GM12878 (cell line): Measurements from ENCODE around the gene TRERF1. TPM values are rescaled to one million over a fixed set of nuclear protein-coding genes. Genes with fewer than 3 reads are reported as not detected.

Experiments used
- ATAC-seq: fragments of 200-7000 bp; cut with Tn5 transposase; 3 replicates; pipeline ENCODE4 v1.9.1; 2020; ENCODE audit warnings: mild to moderate bottlenecking, moderate library complexity
- BruUV-seq: library from RNA; stranded (reverse); fragments of 400-500 nt; replicated peaks from 2 replicates; lab custom pipeline; 2021; lab: Mats Ljungman, UMichigan
- CTCF ChIA-PET: fragments of 300-600 bp; sonication (Branson Sonifier 250); formaldehyde crosslinking; extraction: SDS; loops from one replicate; lab custom pipeline; 2021; ENCODE audit warnings: inconsistent platforms; lab: Yijun Ruan, JAX
- POLR2A ChIA-PET: fragments of 350-600 bp; formaldehyde crosslinking; extraction: SDS; loops from one replicate; lab custom pipeline; 2021; ENCODE audit warnings: inconsistent platforms; lab: Charles Lee
- RAD21 ChIA-PET: fragments of 300-600 bp; sonication (Branson Sonifier 250); formaldehyde crosslinking; loops from one replicate; lab custom pipeline; 2023; ENCODE audit warnings: antibody characterized with exemption; ENCODE audit not compliant: unreplicated experiment; lab: Charles Lee
- SMC1A ChIA-PET: fragments of 300-600 bp; sonication (Branson Sonifier 250); formaldehyde crosslinking; loops from one replicate; lab custom pipeline; 2023; ENCODE audit not compliant: unreplicated experiment, uncharacterized antibody; lab: Charles Lee
- DNase-seq: peaks from one replicate; pipeline ENCODE4 v3.0.0-alpha.2; 2011; ENCODE audit warnings: low read depth, low spot score
- FAIRE-seq: peaks from 3 replicates; lab custom pipeline; 2011; peaks lifted over from hg19 to GRCh38; lab: Jason Lieb, UNC
- H2AFZ ChIP-seq: 2 replicates; pipeline ENCODE4 v1.6.0; 2011; ENCODE audit warnings: low read depth, low read length, control low read depth; ENCODE audit not compliant: control insufficient read depth
- H3K27ac ChIP-seq: 2 replicates; pipeline ENCODE4 v1.5.1; 2011; ENCODE audit warnings: control low read depth; ENCODE audit not compliant: control insufficient read depth, insufficient read depth
- H3K27me3 ChIP-seq, 2 experiments: replicated peaks in 1 of 2; 2 replicates each; pipeline versions ENCODE4 v1.6.0 to v1.6.1; 2011; ENCODE audit warnings: low read length in 1 of 2; ENCODE audit not compliant: control insufficient read depth in 2 of 2, insufficient read depth in 2 of 2
- H3K36me3 ChIP-seq, 2 experiments: 2 replicates each; pipeline ENCODE4 v1.5.1; 2011; ENCODE audit warnings: low read length in 1 of 2; ENCODE audit not compliant: control insufficient read depth in 2 of 2, insufficient read depth in 2 of 2
- H3K4me1 ChIP-seq: 2 replicates; pipeline ENCODE4 v1.6.1; 2011; ENCODE audit warnings: mild to moderate bottlenecking, low read length, moderate library complexity, mixed read lengths; ENCODE audit not compliant: control insufficient read depth, insufficient read depth
- H3K4me2 ChIP-seq: 2 replicates; pipeline ENCODE4 v1.6.0; 2011; ENCODE audit warnings: control low read depth; ENCODE audit not compliant: control insufficient read depth, insufficient read depth
- H3K4me3 ChIP-seq: fragments of 200-600 bp; sonication (generic); 2 replicates; pipeline ENCODE4 v1.5.1; 2016
- H3K79me2 ChIP-seq: 2 replicates; pipeline ENCODE4 v1.6.0; 2011; ENCODE audit warnings: low read length; ENCODE audit not compliant: control insufficient read depth, insufficient read depth
- H3K9ac ChIP-seq: 2 replicates; pipeline ENCODE4 v1.8.0; 2011; ENCODE audit warnings: low read length, control low read depth, mixed read lengths; ENCODE audit not compliant: control insufficient read depth, insufficient read depth
- H3K9me3 ChIP-seq: replicated peaks from 3 replicates; pipeline ENCODE4 v1.5.1; 2011; ENCODE audit warnings: mild to moderate bottlenecking, low read length; ENCODE audit not compliant: control insufficient read depth, insufficient read depth
- H4K20me1 ChIP-seq: 2 replicates; pipeline ENCODE4 v1.6.0; 2011; ENCODE audit not compliant: control insufficient read depth, insufficient read depth
- IRF4 ChIP-seq: IDR thresholded peaks from 2 replicates; pipeline ENCODE4 v1.6.1; 2011; ENCODE audit warnings: low read depth, low read length
- NRF1 ChIP-seq: conservative IDR thresholded peaks from 2 replicates; pipeline ENCODE4 v1.6.1; 2011; ENCODE audit warnings: mild to moderate bottlenecking, low read depth, low read length, improper control_type of control experiment
- REST ChIP-seq: IDR thresholded peaks from 2 replicates; pipeline ENCODE4 v1.6.1; 2012; ENCODE audit warnings: mild to moderate bottlenecking, low read depth, low read length
- SP1 ChIP-seq: IDR thresholded peaks from one replicate; pipeline ENCODE4 v1.6.1; 2011; ENCODE audit warnings: low read depth, low read length
- STAT1 ChIP-seq: fragments of 450-650 bp; conservative IDR thresholded peaks from 2 replicates; pipeline ENCODE4 v1.6.1; 2014; ENCODE audit warnings: antibody characterized with exemption, mild to moderate bottlenecking
- ZNF592 ChIP-seq: fragments of 450-650 bp; IDR thresholded peaks from 2 replicates; pipeline ENCODE4 v1.6.1; 2017; ENCODE audit warnings: mild to moderate bottlenecking, moderate library complexity
- WGBS: methylation state at CpG from one replicate; pipeline ENCODE4 v1.1.6; 2016; ENCODE audit warnings: low lambda C conversion rate; ENCODE audit not compliant: insufficient replicate concordance, insufficient coverage; ENCODE audit errors: missing lambda C conversion rate; 5-methylcytosine and 5-hydroxymethylcytosine counted together
- in situ Hi-C: fragments of 300-500 bp; cut with MboI; formaldehyde crosslinking; loops from 9 replicates; pipeline ENCODE4 v1.14.3; 2018; ENCODE audit warnings: mixed read lengths
- intact Hi-C: fragments of 100-400 bp; cut with micrococcal nuclease; formaldehyde crosslinking; loops from one replicate; pipeline ENCODE4 v1.14.2; 2022; ENCODE audit not compliant: unreplicated experiment
- polyA plus RNA-seq, 11 experiments: library from polyadenylated mRNA; depleted of rRNA in 4 of 11; unstranded in 6 of 11; stranded (reverse) in 5 of 11; fragments of >200 nt; fragmentation: Nextera tagmentation in 4 of 11; fragmentation: Illumina TruSeq in 1 of 11; extraction: Ambion mirVana in 4 of 11; extraction: Trizol in 1 of 11; gene quantifications; 1 replicate in 1 of 11; 2 replicates in 10 of 11; pipeline versions ENCODE4 v1.2.1 to v1.2.3, GENCODE V29; 2011 to 2016; ENCODE audit warnings: inconsistent platforms in 2 of 11, missing spikeins in 2 of 11, low read depth in 1 of 11
- total RNA-seq, 4 experiments: library from RNA; depleted of rRNA in 3 of 4; stranded (reverse); fragments of >200 nt in 3 of 4; fragmentation: Illumina TruSeq in 1 of 4; extraction: Trizol in 1 of 4; gene quantifications; 2 replicates each; pipeline versions ENCODE4 v1.2.1 to v1.2.3, GENCODE V29; 2013 to 2021

The TRERF1 gene
- total and polyA plus RNA-seq, 10 of the 15 experiments (the other 5 are each of a cell fraction or from before 2014, with no cell fraction given), result 2.2 to 19.4 (median 7.2) TPM

- no peak for DNase-seq
- Histone ChIP-seq H2AFZ (no peak overlapping the region), H3K27me3 (no peaks in the 10 kb centered on the region), H3K4me1 (peaks cover 5% of the 10 kb centered on the region; the same call in 1 of the 2 replicates), H3K4me2 (peak overlapping the region; percentile 53; the same call in 1 of the 2 replicates), H3K4me3 (peak overlapping the region; percentile 5), H3K79me2 (peaks cover 47% of the 10 kb centered on the region), H3K9ac (no peak overlapping the region), H3K9me3 (no peaks in the 10 kb centered on the region), H3K36me3 (no peaks in the 10 kb centered on the region), H4K20me1 (no peaks in the 10 kb centered on the region), H3K27ac (no peak overlapping the region)
- ChIA-PET SMC1A (interaction anchor here (0.8 to 4.1 kb wide), 20 partner anchors 7 to 187 kb away, joined by 3 to 23 read pairs (median 4); no protein-coding TSS in a partner anchor), RAD21 (interaction anchor here (0.6 to 2.9 kb wide), 10 partner anchors 20 to 99 kb away, joined by 3 to 10 read pairs (median 5); no protein-coding TSS in a partner anchor), POLR2A (interaction anchor here (0.6 to 2.7 kb wide), 4 partner anchors 47 to 335 kb away, joined by 3 to 10 read pairs (median 8); no protein-coding TSS in a partner anchor), CTCF (interaction anchor here (0.7 to 4.0 kb wide), 8 partner anchors 18 to 187 kb away, joined by 3 to 29 read pairs (median 4); no protein-coding TSS in a partner anchor)
- 87% methylated on average over 5 of the region's 5 CpGs for WGBS
- BruUV-seq, result no TSS peak
- in situ Hi-C loops (no loop called here), intact Hi-C loops (no loop called here)
- TF ChIP-seq SP1, result no peak
- no peak for TF ChIP-seq REST
- TF ChIP-seq NRF1, result no peak
- no peak for TF ChIP-seq STAT1
- no peak for TF ChIP-seq IRF4
- TF ChIP-seq ZNF592, result no peak
- FAIRE-seq, result no peak
- ATAC-seq, result no peak
Observed at GRCh38 chr6:42448391-42448790, 3.3 kb downstream of the TRERF1 start.
